ENCODE measurements around the gene TMEM121B. TPM values are rescaled to one million over a fixed set of nuclear protein-coding genes. Genes with fewer than 3 reads are reported as not detected.

TMEM121B gene
- total RNA-seq, 4 donors from 2014 or later, result 0.76 to 1.9 (median 1.6) TPM

DNA sequence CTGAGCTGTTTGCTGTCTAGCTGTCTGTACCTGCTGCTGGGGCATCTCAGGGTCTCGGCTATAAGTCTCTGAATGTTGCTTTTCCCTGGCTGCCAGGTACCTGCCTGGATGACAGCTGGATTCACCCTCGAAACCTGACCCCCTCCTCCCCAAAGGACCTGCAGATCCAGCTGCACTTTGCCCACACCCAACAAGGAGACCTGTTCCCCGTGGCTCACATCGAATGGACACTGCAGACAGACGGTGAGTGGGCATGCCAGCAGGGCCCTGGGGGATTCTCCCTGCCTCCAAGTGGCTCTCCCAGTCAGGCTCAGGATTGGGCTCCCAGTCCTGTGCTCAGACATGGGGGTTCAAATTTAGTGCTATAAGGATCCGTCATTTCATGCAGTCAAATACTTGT lies 23.5 kb downstream of the TMEM121B start:
- 96% methylated on average over 5 of the region's 6 CpGs for WGBS
- TF ChIP-seq EP300 (IDR thresholded peaks at IDR 0.05), result no peak
- TF ChIP-seq, protein P1, sequence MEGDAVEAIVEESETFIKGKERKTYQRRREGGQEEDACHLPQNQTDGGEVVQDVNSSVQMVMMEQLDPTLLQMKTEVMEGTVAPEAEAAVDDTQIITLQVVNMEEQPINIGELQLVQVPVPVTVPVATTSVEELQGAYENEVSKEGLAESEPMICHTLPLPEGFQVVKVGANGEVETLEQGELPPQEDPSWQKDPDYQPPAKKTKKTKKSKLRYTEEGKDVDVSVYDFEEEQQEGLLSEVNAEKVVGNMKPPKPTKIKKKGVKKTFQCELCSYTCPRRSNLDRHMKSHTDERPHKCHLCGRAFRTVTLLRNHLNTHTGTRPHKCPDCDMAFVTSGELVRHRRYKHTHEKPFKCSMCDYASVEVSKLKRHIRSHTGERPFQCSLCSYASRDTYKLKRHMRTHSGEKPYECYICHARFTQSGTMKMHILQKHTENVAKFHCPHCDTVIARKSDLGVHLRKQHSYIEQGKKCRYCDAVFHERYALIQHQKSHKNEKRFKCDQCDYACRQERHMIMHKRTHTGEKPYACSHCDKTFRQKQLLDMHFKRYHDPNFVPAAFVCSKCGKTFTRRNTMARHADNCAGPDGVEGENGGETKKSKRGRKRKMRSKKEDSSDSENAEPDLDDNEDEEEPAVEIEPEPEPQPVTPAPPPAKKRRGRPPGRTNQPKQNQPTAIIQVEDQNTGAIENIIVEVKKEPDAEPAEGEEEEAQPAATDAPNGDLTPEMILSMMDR (IDR thresholded peaks at IDR 0.05), result no peak
- no peak for TF ChIP-seq POLR2AphosphoS5 (IDR thresholded peaks at IDR 0.05)
- TF ChIP-seq POLR2A (IDR thresholded peaks at IDR 0.05), result no peak
- no peaks in the 10 kb centered on the region for H3K4me1 ChIP-seq
- no peak overlapping the region for H3K27ac ChIP-seq
- DNase-seq (ENCODE audit: low spot score in 2 of 2), result no peak
- no peak overlapping the region for H3K4me3 ChIP-seq
- H3K27me3 ChIP-seq, result no peaks in the 10 kb centered on the region
- no peaks in the 10 kb centered on the region for H3K9me3 ChIP-seq
- H3K36me3 ChIP-seq, result peaks cover 57% of the 10 kb centered on the region

DNA sequence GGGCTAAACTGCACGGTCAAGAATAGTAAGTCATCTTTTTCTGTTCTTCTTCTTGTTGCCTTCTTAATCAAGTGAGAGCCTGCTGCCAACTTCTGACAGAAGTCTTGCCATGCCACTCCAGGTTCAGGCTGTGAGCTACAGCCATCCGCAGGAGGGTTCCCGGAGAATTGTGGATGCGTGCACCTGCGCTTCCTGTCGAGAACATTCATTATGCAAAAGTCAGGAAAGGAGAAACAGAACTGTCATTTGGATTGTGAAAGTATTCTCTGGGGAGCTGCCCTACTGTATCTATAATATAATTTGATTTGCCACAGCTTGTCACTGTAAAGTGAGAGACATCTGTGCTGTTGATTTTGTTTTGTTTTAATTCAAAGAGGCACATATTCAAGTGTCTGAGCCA lies 24.1 kb downstream of the TMEM121B start:
- Histone ChIP-seq H3K9me3 (no peaks in the 10 kb centered on the region), H3K36me3 (peaks cover 51% of the 10 kb centered on the region), H3K27ac (no peak overlapping the region), H3K4me3 (no peak overlapping the region), H3K4me1 (no peaks in the 10 kb centered on the region), H3K27me3 (no peaks in the 10 kb centered on the region)
- 84% methylated on average over 6 of the region's 6 CpGs for WGBS
- TF ChIP-seq, protein P1 (IDR thresholded peaks at IDR 0.05), result no peak
- TF ChIP-seq EP300 (IDR thresholded peaks at IDR 0.05), result no peak
- no peak for TF ChIP-seq POLR2AphosphoS5 (IDR thresholded peaks at IDR 0.05)
- TF ChIP-seq POLR2A (IDR thresholded peaks at IDR 0.05), result no peak
- peak in 1 of 2 donors; percentile 13 for DNase-seq (ENCODE audit: low spot score in 2 of 2)

DNA sequence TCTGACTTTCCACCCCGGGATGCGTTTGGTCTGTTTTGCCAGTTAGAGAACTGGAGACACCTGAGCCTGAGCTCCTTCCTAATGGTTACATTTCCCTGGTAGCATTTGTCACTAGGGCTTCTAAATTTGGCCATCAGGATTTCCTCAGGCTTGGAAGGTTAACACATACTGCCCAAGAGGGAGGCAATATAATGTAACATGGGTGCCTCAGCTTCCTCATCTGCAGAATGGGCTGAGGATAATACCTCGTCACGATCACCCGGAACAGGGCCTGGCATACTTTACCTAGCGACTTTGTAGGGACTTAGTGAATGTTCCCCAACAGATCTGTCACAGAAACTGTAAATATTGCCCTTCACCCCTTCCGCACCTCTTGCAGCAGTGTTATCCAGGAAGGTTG lies 25.1 kb downstream of the TMEM121B start:
- Histone ChIP-seq H3K27me3 (no peaks in the 10 kb centered on the region), H3K9me3 (no peaks in the 10 kb centered on the region), H3K4me3 (no peak overlapping the region), H3K36me3 (peaks cover 41% of the 10 kb centered on the region), H3K4me1 (no peaks in the 10 kb centered on the region), H3K27ac (no peak overlapping the region)
- DNase-seq (ENCODE audit: low spot score in 2 of 2), result no peak
- WGBS, result 99% methylated on average over 7 of the region's 7 CpGs
- no peak for TF ChIP-seq POLR2A (IDR thresholded peaks at IDR 0.05)
- no peak for TF ChIP-seq POLR2AphosphoS5 (IDR thresholded peaks at IDR 0.05)

DNA sequence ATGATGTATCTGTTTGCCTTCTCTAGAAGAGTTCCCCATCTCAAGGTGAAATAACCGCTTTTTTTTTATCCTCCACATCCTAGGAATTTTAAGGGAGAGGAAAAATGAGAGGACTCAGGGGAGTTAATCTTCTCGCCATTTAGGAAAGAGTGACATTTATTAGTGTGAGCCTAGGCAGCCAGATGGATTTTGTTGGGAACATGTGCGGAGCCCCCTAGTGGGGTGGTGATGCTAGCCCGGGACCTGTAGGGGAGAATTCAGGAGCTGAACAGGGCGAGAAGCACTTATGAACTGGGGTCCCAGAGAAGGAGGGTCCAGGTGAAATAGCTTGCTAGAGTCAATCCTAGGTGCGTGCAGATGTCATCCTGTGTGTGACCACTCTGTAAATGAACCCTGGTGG lies 25.6 kb downstream of the TMEM121B start:
- WGBS, result 87% methylated on average over 5 of the region's 6 CpGs
- DNase-seq (ENCODE audit: low spot score in 2 of 2), result peak; percentile 4 to 26
- no peaks in the 10 kb centered on the region for H3K9me3 ChIP-seq
- peaks cover 36% of the 10 kb centered on the region for H3K36me3 ChIP-seq
- no peak overlapping the region for H3K4me3 ChIP-seq
- TF ChIP-seq EP300 (IDR thresholded peaks at IDR 0.05) (no peak), POLR2A (IDR thresholded peaks at IDR 0.05) (no peak), POLR2AphosphoS5 (IDR thresholded peaks at IDR 0.05) (no peak)
- TF ChIP-seq, protein P1 (IDR thresholded peaks at IDR 0.05), result no peak
- no peaks in the 10 kb centered on the region for H3K27me3 ChIP-seq
- H3K4me1 ChIP-seq, result no peaks in the 10 kb centered on the region
- H3K27ac ChIP-seq, result no peak overlapping the region

DNA sequence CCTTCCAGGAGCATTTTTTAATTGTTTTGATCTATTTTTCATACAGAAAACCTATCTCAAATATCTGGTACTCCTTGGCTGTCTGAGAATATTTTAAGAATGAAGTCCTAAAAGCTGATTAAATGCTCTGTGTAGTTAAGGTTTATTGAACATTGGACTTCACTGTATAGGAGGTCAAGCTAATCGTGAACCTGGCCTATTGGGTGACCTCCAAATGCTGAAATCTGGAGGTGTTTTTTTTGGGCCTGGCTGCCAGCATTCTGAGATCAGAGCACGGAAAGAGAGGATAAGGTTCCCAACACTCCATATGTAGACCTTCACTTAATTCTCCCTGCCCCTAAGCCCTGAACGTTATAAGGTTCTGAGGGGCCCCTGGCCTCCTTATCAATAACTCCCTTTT lies 28.1 kb downstream of the TMEM121B start:
- Histone ChIP-seq H3K9me3 (no peaks in the 10 kb centered on the region), H3K36me3 (peaks cover 11% of the 10 kb centered on the region), H3K27me3 (no peaks in the 10 kb centered on the region), H3K4me1 (no peaks in the 10 kb centered on the region), H3K4me3 (no peak overlapping the region), H3K27ac (no peak overlapping the region)
- DNase-seq (ENCODE audit: low spot score in 2 of 2), result peak in 1 of 2 donors; percentile 2
- TF ChIP-seq, protein P1 (IDR thresholded peaks at IDR 0.05), result no peak
- no peak for TF ChIP-seq POLR2AphosphoS5 (IDR thresholded peaks at IDR 0.05)
- no peak for TF ChIP-seq EP300 (IDR thresholded peaks at IDR 0.05)
- no peak for TF ChIP-seq POLR2A (IDR thresholded peaks at IDR 0.05)
- WGBS, result 70% methylated on average over 3 of the region's 3 CpGs

DNA sequence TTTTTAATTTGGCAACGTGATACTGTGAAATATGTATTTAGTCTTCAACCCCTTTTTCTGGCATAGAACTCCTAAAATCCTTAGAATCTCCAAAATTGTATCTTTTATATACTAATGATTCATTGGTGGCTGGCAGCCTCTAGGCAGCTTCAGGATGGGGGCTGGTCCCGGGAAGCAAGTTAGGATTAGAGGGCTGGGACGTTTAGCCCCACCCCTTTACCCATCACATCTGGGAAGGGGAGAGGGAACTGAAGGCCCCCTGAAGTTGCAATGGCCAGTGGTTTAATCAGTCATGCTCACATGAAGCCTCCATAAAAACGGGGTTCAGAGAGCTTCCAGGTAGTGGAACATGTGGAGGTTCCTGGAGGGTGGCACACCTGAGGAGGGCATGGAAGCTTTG lies 29.3 kb downstream of the TMEM121B start:
- peak; percentile 24 to 48 for DNase-seq (ENCODE audit: low spot score in 2 of 2)
- no peaks in the 10 kb centered on the region for H3K36me3 ChIP-seq
- 56% methylated on average over 4 of the region's 4 CpGs for WGBS
- no peak for TF ChIP-seq POLR2AphosphoS5 (IDR thresholded peaks at IDR 0.05)
- TF ChIP-seq, protein P1 (IDR thresholded peaks at IDR 0.05), result no peak
- no peak for TF ChIP-seq POLR2A (IDR thresholded peaks at IDR 0.05)
- TF ChIP-seq EP300 (IDR thresholded peaks at IDR 0.05), result no peak
- H3K4me3 ChIP-seq, result no peak overlapping the region
- no peak overlapping the region for H3K27ac ChIP-seq
- peaks cover 8% of the 10 kb centered on the region for H3K4me1 ChIP-seq
- no peaks in the 10 kb centered on the region for H3K9me3 ChIP-seq
- H3K27me3 ChIP-seq, result no peaks in the 10 kb centered on the region

Data from suprapubic skin (tissue), 4 donors.